Activated T-cell treated with anti-CD3 and anti-CD28 coated beads, Interleukin-2, amount 50 U/mL, for 24 hours (primary cell): Measurements from ENCODE around the gene PITPNM3.

Experiments
- DNase-seq: peaks from one replicate; pipeline ENCODE4 v3.0.0-alpha.2; 2020
- H3K27ac Mint-ChIP-seq: 2 replicates; pipeline ENCODE4 v1.8.0; 2020; ENCODE audit warnings: mild to moderate bottlenecking, mixed read lengths
- H3K27me3 Mint-ChIP-seq: 2 replicates; pipeline ENCODE4 v1.8.0; 2020; ENCODE audit warnings: mixed read lengths
- H3K36me3 Mint-ChIP-seq: 2 replicates; pipeline ENCODE4 v1.8.0; 2020; ENCODE audit warnings: low read depth, mixed read lengths
- H3K4me1 Mint-ChIP-seq: 2 replicates; pipeline ENCODE4 v1.8.0; 2020; ENCODE audit warnings: low read depth, mixed read lengths
- H3K4me3 Mint-ChIP-seq: 2 replicates; pipeline ENCODE4 v1.8.0; 2020; ENCODE audit warnings: mild to moderate bottlenecking, moderate library complexity, mixed read lengths
- H3K9me3 Mint-ChIP-seq: 2 replicates; pipeline ENCODE4 v1.8.0; 2020; ENCODE audit warnings: mixed read lengths

The PITPNM3 gene

GRCh38 chr17:6569370-6570285 is 13.3 kb upstream of the PITPNM3 start:
- no peak overlapping the region for H3K27ac Mint-ChIP-seq
- no peaks in the 10 kb centered on the region for H3K9me3 Mint-ChIP-seq
- H3K27me3 Mint-ChIP-seq: peaks cover 8% of the 10 kb centered on the region
- H3K4me3 Mint-ChIP-seq: no peak overlapping the region
- no peak for DNase-seq
- peaks cover 4% of the 10 kb centered on the region for H3K4me1 Mint-ChIP-seq
- H3K36me3 Mint-ChIP-seq: no peaks in the 10 kb centered on the region

- Mint-ChIP-seq H3K4me3 (no peak overlapping the region), H3K27me3 (peaks cover 15% of the 10 kb centered on the region), H3K4me1 (no peaks in the 10 kb centered on the region), H3K27ac (no peak overlapping the region), H3K36me3 (no peaks in the 10 kb centered on the region), H3K9me3 (no peaks in the 10 kb centered on the region)
- no peak for DNase-seq
Measured at GRCh38 chr17:6568184-6568758, 11.9 kb upstream of the PITPNM3 start.

GRCh38 chr17:6567528-6568183 is 11.3 kb upstream of the PITPNM3 start:
- peaks cover 21% of the 10 kb centered on the region for H3K27me3 Mint-ChIP-seq
- H3K4me1 Mint-ChIP-seq: no peaks in the 10 kb centered on the region
- H3K4me3 Mint-ChIP-seq: no peak overlapping the region
- H3K36me3 Mint-ChIP-seq: no peaks in the 10 kb centered on the region
- no peak for DNase-seq
- H3K9me3 Mint-ChIP-seq: no peaks in the 10 kb centered on the region
- H3K27ac Mint-ChIP-seq: no peak overlapping the region

- DNase-seq: no peak
- Mint-ChIP-seq H3K9me3 (no peaks in the 10 kb centered on the region), H3K36me3 (no peaks in the 10 kb centered on the region), H3K27ac (no peak overlapping the region), H3K27me3 (peaks cover 62% of the 10 kb centered on the region), H3K4me3 (no peak overlapping the region), H3K4me1 (peaks cover 5% of the 10 kb centered on the region)
Measured at GRCh38 chr17:6561446-6561845, 5.1 kb upstream of the PITPNM3 start.

DNA sequence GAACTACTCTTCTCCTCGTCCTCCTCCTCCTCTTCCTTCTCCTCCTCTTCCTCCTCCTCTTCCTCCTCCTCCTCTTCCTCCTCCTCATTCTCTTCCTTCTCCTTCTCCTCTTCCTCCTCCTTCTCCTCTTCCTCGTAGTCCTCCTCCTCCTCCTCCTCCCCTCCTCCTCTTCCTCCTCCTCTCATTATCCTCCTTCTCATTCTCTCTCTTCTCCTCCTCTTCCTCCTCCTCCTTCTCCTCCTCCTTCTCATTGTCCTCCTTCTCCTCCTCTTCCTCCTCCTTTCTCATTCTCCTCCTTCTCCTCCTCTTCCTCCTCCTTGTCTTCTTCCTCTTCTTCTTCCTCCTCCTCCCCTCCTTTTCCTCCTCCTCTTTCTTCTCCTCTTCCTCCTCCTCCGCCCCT is 4.1 kb upstream of the PITPNM3 start:
- Mint-ChIP-seq H3K4me3 (no peak overlapping the region), H3K4me1 (peaks cover 5% of the 10 kb centered on the region), H3K27ac (no peak overlapping the region), H3K36me3 (no peaks in the 10 kb centered on the region), H3K9me3 (no peaks in the 10 kb centered on the region), H3K27me3 (peaks cover 59% of the 10 kb centered on the region)
- DNase-seq: no peak

DNA sequence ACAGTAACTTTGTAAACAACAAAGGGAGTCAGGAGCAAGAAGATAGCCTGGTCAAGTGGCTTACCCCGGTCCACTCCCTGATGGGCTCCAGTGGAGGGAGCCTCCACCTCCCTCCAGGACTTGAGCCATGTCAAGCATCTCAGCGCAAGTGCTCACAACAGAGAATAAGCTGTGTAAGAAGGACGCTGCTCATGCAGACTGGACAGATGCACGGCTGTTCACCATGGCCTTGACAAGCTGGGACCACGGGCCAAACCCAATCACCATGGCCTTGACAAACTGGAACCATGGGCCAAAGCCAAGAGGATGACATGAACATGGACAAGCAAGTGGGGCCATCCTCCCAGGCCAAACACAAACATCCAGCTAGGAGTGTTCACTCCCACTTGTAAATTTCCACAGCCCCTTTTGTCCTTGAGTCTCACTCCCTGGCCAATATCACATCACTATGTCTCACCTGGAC is 3.4 kb upstream of the PITPNM3 start:
- no peak overlapping the region for H3K27ac Mint-ChIP-seq
- H3K4me3 Mint-ChIP-seq: no peak overlapping the region
- H3K4me1 Mint-ChIP-seq: peaks cover 12% of the 10 kb centered on the region
- no peaks in the 10 kb centered on the region for H3K9me3 Mint-ChIP-seq
- no peak for DNase-seq
- peaks cover 63% of the 10 kb centered on the region for H3K27me3 Mint-ChIP-seq
- no peaks in the 10 kb centered on the region for H3K36me3 Mint-ChIP-seq

- Mint-ChIP-seq H3K4me1 (peaks cover 12% of the 10 kb centered on the region), H3K27ac (no peak overlapping the region), H3K9me3 (no peaks in the 10 kb centered on the region), H3K27me3 (peaks cover 66% of the 10 kb centered on the region), H3K36me3 (no peaks in the 10 kb centered on the region), H3K4me3 (no peak overlapping the region)
- no peak for DNase-seq
Measured at GRCh38 chr17:6558932-6559752, 2.8 kb upstream of the PITPNM3 start.

DNA sequence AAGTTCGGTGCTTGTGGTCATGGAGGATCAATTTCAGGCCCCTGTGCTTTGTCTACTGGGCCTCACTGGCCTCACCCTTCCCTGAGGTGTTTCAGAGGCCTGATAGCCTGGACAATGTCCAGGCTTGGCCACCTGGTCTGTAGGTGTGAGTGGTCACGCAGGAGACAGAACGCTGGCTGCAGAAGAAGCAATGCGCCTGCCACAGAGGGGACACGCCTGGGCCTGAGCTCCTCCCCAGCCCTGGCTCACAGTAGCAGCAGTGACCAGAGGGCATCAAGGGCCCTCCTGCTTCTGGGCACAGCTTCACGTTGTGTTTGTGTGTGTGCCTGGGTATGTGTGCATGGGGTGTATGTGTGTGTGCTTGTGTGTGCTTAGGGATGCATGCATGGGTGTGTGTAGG is 1.9 kb upstream of the PITPNM3 start:
- no peak overlapping the region for H3K4me3 Mint-ChIP-seq
- peaks cover 12% of the 10 kb centered on the region for H3K4me1 Mint-ChIP-seq
- no peak for DNase-seq
- H3K36me3 Mint-ChIP-seq: no peaks in the 10 kb centered on the region
- peaks cover 70% of the 10 kb centered on the region for H3K27me3 Mint-ChIP-seq
- no peaks in the 10 kb centered on the region for H3K9me3 Mint-ChIP-seq
- H3K27ac Mint-ChIP-seq: no peak overlapping the region

- Mint-ChIP-seq H3K27me3 (peaks cover 63% of the 10 kb centered on the region), H3K27ac (no peak overlapping the region), H3K9me3 (no peaks in the 10 kb centered on the region), H3K4me1 (peaks cover 12% of the 10 kb centered on the region), H3K36me3 (no peaks in the 10 kb centered on the region), H3K4me3 (peak overlapping the region; percentile 27)
- no peak for DNase-seq
Measured at GRCh38 chr17:6557040-6557438, 684 bp upstream of the PITPNM3 start.

DNA sequence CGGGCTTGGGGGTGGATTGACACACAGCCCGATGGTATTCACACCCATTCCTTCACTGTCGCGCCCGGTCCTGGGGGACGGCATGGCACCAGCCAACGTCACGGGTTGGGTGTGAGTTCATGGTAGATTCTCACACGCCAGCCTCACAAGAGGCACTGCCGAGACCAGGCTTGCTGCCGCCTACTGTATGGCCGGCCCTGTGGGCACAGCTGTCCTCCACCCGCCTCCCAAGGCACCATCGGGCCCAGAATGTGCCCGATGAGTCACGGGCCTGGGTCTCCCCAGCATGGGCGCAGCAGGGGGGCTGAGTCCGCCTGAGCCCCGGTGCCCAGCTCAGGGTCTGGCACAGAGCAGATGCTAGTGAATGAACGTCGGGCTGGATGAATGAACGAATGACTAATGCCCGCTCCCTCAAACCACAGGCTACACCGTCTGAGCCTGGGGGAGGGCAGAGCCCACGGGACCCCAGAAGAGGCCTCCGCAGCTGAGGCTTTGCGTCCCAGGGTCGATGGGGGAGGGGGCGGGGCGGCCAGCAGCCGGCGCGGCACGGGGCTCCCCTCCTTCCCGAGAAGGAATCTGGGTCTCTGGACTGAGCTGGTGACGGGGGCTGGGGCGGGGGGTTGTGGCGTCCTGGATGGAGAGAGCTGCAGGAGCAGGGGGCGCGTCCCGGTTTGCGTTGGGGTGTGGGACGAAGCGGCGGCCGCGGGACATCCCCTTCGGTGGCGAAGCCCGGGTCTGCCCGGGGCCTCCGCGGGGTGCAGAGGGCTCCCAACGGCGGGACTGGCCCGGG is 829 bp downstream of the PITPNM3 start:
- Mint-ChIP-seq H3K4me3 (peak overlapping the region; percentile 58), H3K27ac (no peak overlapping the region), H3K9me3 (no peaks in the 10 kb centered on the region), H3K4me1 (peaks cover 12% of the 10 kb centered on the region), H3K27me3 (peaks cover 61% of the 10 kb centered on the region), H3K36me3 (no peaks in the 10 kb centered on the region)
- DNase-seq: peak; percentile 46

DNA sequence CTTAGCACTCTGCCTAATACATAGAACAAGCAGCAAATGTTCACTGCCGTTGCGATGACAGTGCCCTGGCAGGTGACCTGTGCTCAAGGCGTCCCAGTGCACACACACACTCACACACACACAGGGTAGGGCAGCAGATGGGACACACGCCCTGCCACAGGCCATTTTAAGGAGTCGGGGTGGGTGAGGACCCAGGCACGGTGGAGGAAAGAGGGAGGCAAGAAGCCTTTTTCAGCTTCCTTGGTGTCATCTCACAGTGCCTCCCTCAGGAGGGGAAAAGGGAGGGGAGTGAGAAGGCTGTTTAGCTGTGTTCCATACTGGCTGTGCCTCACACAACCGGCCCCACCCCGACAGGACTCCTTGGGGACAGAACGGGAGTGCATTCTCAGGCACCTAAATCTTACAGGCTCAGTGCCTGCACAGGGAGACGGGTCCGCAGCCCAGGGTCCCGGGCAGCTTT is 1.5 kb downstream of the PITPNM3 start:
- Mint-ChIP-seq H3K27me3 (peaks cover 57% of the 10 kb centered on the region), H3K9me3 (no peaks in the 10 kb centered on the region), H3K4me1 (peaks cover 12% of the 10 kb centered on the region), H3K36me3 (no peaks in the 10 kb centered on the region), H3K4me3 (no peak overlapping the region), H3K27ac (no peak overlapping the region)
- no peak for DNase-seq

DNA sequence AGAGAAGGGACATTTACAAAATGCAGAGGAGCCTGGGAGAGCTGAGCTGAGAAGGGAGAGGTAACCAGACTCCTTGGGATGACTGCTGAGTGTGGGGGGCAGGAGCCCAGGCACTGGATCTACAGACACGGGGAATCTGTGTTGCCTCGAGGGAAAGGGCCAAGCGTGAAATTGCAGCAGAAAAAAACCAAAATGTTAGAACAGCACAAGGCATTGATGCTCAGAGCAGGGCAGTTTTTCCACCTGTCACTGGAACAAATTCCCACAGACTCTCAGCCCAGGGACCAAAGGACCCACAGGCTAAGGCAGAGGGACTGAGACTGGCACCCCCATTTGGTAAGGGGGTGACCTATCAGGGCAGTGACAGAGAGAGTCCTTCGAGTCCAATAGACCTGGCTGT is 2.0 kb downstream of the PITPNM3 start:
- peaks cover 53% of the 10 kb centered on the region for H3K27me3 Mint-ChIP-seq
- H3K27ac Mint-ChIP-seq: no peak overlapping the region
- peaks cover 12% of the 10 kb centered on the region for H3K4me1 Mint-ChIP-seq
- no peaks in the 10 kb centered on the region for H3K9me3 Mint-ChIP-seq
- no peak overlapping the region for H3K4me3 Mint-ChIP-seq
- H3K36me3 Mint-ChIP-seq: no peaks in the 10 kb centered on the region
- no peak for DNase-seq

- DNase-seq: no peak
- Mint-ChIP-seq H3K9me3 (no peaks in the 10 kb centered on the region), H3K36me3 (no peaks in the 10 kb centered on the region), H3K27ac (no peak overlapping the region), H3K27me3 (peaks cover 36% of the 10 kb centered on the region), H3K4me3 (no peak overlapping the region), H3K4me1 (peaks cover 20% of the 10 kb centered on the region)
Measured at GRCh38 chr17:6551869-6552531, 4.4 kb downstream of the PITPNM3 start.
